HL-60 (cell line): ENCODE results near the gene PHLPP1.

Experiments used
- DNase-seq, 2 experiments: peaks; one replicate each; pipeline ENCODE4 v3.0.0-alpha.2; 2010 to 2020; ENCODE audit warnings: low read depth in 1 of 2, low spot score in 1 of 2
- H3K27ac ChIP-seq: fragments of 250-450 bp; sonication (Bioruptor Pico); replicated peaks from 2 replicates; pipeline ENCODE4 v1.5.1; 2020; ENCODE audit warnings: mild to moderate bottlenecking, moderate library complexity
- H3K27me3 ChIP-seq: fragments of 250-450 bp; sonication (Bioruptor Pico); 2 replicates; pipeline ENCODE4 v1.5.1; 2021; ENCODE audit warnings: mild to moderate bottlenecking, moderate library complexity; ENCODE audit not compliant: insufficient read depth, poor library complexity, severe bottlenecking
- H3K4me3 ChIP-seq: replicated peaks from 2 replicates; pipeline ENCODE4 v1.5.1; 2011; ENCODE audit warnings: mild to moderate bottlenecking, control low read depth, low read length; ENCODE audit not compliant: insufficient read depth
- CTCF ChIP-seq: IDR thresholded peaks from one replicate; pipeline ENCODE4 v1.5.1; 2011; ENCODE audit warnings: low read length, control low read depth, inconsistent platforms; ENCODE audit not compliant: insufficient read depth
- GABPA ChIP-seq: IDR thresholded peaks from 2 replicates; pipeline ENCODE4 v1.6.1; 2012; ENCODE audit warnings: low read depth
- POLR2AphosphoS5 ChIP-seq: IDR thresholded peaks from 2 replicates; pipeline ENCODE4 v1.6.1; 2012; ENCODE audit warnings: low read depth
- SPI1 ChIP-seq: IDR thresholded peaks from 2 replicates; pipeline ENCODE4 v1.6.1; 2012; ENCODE audit warnings: low read depth, mild to moderate bottlenecking, borderline replicate concordance
- TF ChIP-seq, protein P1 (sequence below): IDR thresholded peaks from 2 replicates; pipeline ENCODE4 v1.6.1; 2012; ENCODE audit warnings: low read depth; ENCODE audit not compliant: insufficient replicate concordance

PHLPP1 gene

DNA sequence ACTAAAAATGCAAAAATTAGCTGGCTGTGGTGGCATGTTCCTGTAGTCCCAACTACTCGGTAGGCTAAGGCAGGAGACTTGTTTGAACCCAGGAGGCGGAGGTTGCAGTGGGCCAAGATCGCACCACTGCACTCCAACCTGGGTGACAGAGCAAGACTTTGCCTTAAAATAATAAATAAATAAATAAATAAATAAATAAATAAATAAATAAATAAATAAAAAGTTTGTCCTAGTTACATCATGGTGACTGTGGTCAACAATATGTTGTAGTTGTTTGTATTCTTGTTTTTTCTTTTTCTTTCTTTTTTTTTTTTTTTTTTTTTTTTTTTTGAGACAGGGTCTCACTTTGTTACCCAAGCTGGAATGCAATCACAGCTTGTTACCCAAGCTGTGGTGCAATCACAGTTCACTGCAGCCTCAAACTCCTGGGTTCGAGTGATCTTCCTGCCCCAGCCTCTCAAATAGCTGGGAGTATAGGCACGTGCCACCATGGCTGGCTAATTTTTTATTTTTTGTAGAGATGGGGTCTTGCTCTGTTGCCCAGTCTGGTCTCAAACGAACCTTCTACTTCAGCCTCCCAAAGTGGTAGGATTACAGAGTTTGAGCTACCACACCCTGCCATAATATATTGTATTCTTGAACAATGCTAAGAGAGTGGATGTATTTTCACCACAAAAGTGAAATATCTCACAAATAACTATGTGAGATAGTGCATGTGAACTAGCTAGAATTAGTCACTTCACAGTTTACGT, 185.0 kb downstream of the PHLPP1 start:
- Histone ChIP-seq H3K4me3 (no peak overlapping the region), H3K27ac (no peak overlapping the region), H3K27me3 (no peaks in the 10 kb centered on the region)
- TF ChIP-seq GABPA = no peak
- TF ChIP-seq SPI1 = no peak
- no peak for TF ChIP-seq POLR2AphosphoS5
- no peak for TF ChIP-seq CTCF
- TF ChIP-seq, protein P1, sequence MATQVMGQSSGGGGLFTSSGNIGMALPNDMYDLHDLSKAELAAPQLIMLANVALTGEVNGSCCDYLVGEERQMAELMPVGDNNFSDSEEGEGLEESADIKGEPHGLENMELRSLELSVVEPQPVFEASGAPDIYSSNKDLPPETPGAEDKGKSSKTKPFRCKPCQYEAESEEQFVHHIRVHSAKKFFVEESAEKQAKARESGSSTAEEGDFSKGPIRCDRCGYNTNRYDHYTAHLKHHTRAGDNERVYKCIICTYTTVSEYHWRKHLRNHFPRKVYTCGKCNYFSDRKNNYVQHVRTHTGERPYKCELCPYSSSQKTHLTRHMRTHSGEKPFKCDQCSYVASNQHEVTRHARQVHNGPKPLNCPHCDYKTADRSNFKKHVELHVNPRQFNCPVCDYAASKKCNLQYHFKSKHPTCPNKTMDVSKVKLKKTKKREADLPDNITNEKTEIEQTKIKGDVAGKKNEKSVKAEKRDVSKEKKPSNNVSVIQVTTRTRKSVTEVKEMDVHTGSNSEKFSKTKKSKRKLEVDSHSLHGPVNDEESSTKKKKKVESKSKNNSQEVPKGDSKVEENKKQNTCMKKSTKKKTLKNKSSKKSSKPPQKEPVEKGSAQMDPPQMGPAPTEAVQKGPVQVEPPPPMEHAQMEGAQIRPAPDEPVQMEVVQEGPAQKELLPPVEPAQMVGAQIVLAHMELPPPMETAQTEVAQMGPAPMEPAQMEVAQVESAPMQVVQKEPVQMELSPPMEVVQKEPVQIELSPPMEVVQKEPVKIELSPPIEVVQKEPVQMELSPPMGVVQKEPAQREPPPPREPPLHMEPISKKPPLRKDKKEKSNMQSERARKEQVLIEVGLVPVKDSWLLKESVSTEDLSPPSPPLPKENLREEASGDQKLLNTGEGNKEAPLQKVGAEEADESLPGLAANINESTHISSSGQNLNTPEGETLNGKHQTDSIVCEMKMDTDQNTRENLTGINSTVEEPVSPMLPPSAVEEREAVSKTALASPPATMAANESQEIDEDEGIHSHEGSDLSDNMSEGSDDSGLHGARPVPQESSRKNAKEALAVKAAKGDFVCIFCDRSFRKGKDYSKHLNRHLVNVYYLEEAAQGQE = no peak
- DNase-seq = no peak

DNA sequence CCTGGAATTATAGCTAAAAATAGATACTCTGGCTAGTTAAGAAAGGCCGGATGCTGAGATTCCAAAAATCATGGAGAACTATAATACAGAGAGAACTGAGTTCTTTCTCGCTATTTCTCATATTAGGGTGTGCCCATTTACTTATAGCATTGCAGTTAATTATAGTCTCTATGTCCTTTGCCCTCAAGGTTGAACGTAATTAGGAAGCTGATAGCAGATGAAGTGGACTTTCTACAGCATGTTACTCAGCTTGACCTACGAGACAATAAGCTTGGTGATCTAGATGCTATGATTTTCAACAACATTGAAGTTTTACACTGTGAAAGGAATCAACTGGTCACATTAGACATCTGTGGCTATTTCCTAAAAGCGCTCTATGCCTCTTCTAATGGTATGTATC, 187.4 kb downstream of the PHLPP1 start:
- DNase-seq = no peak
- H3K27me3 ChIP-seq = no peaks in the 10 kb centered on the region
- H3K4me3 ChIP-seq = no peak overlapping the region
- TF ChIP-seq POLR2AphosphoS5 = no peak
- TF ChIP-seq, protein P1 = no peak
- TF ChIP-seq SPI1 = no peak
- no peak for TF ChIP-seq GABPA
- TF ChIP-seq CTCF = no peak
- H3K27ac ChIP-seq = no peak overlapping the region

DNA sequence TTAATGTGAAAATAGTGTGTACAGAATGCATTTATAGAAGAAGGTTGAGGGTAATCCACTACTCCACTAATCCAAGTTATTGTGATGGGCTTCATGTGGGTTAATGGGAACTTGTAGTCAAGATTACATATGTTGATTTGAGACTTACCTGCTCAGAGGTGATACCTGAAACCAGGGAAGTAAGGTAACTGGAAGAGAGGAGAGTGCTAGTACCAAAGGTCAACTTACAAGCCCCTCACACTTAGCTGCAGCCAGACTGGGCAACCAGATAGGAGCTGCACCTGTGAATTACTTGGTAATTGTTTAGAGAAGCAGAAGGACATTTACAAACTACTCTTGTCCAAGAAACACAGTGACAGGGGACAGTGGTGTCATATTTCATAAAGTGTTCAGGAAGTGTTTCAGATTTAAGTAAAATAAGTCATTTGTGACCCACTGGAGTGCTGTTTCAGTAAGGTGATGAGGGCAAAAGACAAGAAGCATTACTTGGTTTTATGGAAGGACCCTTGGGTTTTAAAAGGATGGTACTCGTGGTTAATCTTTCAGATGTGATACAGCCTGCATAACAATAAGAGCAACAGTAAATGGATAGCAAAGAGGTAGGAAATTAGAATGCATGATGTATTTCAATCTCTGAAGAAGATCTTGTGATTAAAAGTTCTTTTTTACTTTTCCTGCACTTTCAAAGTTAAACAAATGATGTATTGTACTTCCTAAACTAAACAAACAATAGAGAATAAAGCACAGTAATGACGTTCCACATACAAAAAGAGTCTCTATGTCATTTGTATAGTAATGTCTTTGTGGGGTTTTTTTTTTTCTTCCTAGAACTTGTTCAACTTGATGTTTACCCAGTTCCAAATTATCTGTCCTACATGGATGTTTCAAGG, 189.3 kb downstream of the PHLPP1 start:
- TF ChIP-seq SPI1 = no peak
- no peak for TF ChIP-seq CTCF
- TF ChIP-seq POLR2AphosphoS5 = no peak
- no peak for TF ChIP-seq GABPA
- TF ChIP-seq, protein P1 = no peak
- no peaks in the 10 kb centered on the region for H3K27me3 ChIP-seq
- no peak overlapping the region for H3K4me3 ChIP-seq
- no peak for DNase-seq
- H3K27ac ChIP-seq = no peak overlapping the region
